HL-60 (cell line): ENCODE data around the gene AGTRAP.

Source experiments
- GABPA ChIP-seq: IDR thresholded peaks from 2 replicates; pipeline ENCODE4 v1.6.1; 2012; ENCODE audit warnings: low read depth
- TF ChIP-seq, protein P1 (sequence below): IDR thresholded peaks from one replicate; pipeline ENCODE4 v1.5.1; 2011; ENCODE audit warnings: low read length, control low read depth, inconsistent platforms; ENCODE audit not compliant: insufficient read depth

DNA sequence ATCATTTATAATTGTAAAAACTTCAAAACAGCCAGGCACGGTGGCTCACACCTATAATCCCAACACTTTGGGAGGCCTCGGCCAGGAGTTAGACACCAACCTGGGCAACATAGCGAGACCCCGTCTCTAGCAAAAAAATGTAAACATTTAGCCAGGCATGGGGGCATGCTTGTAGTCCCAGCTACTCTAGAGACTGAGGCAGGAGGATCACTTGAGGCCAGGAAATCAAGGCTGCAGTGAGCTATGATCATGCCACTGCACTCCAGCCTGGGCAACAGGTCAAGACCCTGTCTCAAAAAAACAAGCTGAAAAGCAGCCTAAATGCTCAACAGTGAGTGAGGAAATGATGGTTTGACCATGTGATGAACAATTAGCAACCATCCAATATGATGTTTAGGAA is 33.3 kb downstream of the AGTRAP start:
- TF ChIP-seq, protein P1, sequence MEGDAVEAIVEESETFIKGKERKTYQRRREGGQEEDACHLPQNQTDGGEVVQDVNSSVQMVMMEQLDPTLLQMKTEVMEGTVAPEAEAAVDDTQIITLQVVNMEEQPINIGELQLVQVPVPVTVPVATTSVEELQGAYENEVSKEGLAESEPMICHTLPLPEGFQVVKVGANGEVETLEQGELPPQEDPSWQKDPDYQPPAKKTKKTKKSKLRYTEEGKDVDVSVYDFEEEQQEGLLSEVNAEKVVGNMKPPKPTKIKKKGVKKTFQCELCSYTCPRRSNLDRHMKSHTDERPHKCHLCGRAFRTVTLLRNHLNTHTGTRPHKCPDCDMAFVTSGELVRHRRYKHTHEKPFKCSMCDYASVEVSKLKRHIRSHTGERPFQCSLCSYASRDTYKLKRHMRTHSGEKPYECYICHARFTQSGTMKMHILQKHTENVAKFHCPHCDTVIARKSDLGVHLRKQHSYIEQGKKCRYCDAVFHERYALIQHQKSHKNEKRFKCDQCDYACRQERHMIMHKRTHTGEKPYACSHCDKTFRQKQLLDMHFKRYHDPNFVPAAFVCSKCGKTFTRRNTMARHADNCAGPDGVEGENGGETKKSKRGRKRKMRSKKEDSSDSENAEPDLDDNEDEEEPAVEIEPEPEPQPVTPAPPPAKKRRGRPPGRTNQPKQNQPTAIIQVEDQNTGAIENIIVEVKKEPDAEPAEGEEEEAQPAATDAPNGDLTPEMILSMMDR = no peak
- no peak for TF ChIP-seq GABPA
